Mucosa of descending colon (tissue), 3 donors: ENCODE measurements around the gene SIX3. TPM values are rescaled to one million over a fixed set of nuclear protein-coding genes. Genes with fewer than 3 reads are reported as not detected.

ENCODE experiments used
- ATAC-seq: fragments of 200-7000 bp; cut with Tn5 transposase; one replicate; pipeline ENCODE4 v1.9.1; 2020; ENCODE audit warnings: mild to moderate bottlenecking, moderate library complexity
- DNase-seq, 3 donors: peaks; one replicate each; pipeline ENCODE4 v3.0.0-alpha.2; 2020
- H3K36me3 ChIP-seq: fragments of 200-600 bp; one replicate; pipeline ENCODE4 v1.8.0; 2021; ENCODE audit warnings: low read depth, mild to moderate bottlenecking
- H3K4me1 ChIP-seq: fragments of 200-600 bp; one replicate; pipeline ENCODE4 v1.8.0; 2021; ENCODE audit warnings: low read depth, mild to moderate bottlenecking
- H3K4me3 ChIP-seq: fragments of 200-600 bp; one replicate; pipeline ENCODE4 v1.8.0; 2021; ENCODE audit warnings: mild to moderate bottlenecking
- H3K9me3 ChIP-seq: fragments of 200-600 bp; one replicate; pipeline ENCODE4 v1.8.0; 2021; ENCODE audit warnings: mild to moderate bottlenecking
- CTCF ChIP-seq: fragments of 200-600 bp; IDR thresholded peaks from one replicate; pipeline ENCODE4 v1.8.0; 2022; ENCODE audit warnings: antibody characterized with exemption, mild to moderate bottlenecking
- intact Hi-C, 2 donors: fragments of 100-400 bp; cut with DNase I in 1 of 2; cut with micrococcal nuclease in 1 of 2; formaldehyde crosslinking; loops; one replicate each; pipeline versions ENCODE4 v1.11.0 to v1.11.1; 2022; cut with DNase I, micrococcal nuclease
- total RNA-seq, 3 donors: library from RNA; stranded (reverse); fragmentation: NEBNext Ultra II Directional in 2 of 3; extraction: Animal tissue kit (Norgen Biotek cat#: 25700) in 2 of 3; gene quantifications; one replicate each; pipeline versions ENCODE4 v1.2.1 to v1.2.4, GENCODE V29; 2021 to 2023
- donor health status: DM: no; HTN: no; CAD: no; lungs with moderate emphysema.
- donor health status: DM: no; HTN: no; CAD: no.
- donor health status: DM: no; HTN: yes; CAD: no.

SIX3 gene
- total RNA-seq, 3 donors from 2014 or later, result not detected

DNA sequence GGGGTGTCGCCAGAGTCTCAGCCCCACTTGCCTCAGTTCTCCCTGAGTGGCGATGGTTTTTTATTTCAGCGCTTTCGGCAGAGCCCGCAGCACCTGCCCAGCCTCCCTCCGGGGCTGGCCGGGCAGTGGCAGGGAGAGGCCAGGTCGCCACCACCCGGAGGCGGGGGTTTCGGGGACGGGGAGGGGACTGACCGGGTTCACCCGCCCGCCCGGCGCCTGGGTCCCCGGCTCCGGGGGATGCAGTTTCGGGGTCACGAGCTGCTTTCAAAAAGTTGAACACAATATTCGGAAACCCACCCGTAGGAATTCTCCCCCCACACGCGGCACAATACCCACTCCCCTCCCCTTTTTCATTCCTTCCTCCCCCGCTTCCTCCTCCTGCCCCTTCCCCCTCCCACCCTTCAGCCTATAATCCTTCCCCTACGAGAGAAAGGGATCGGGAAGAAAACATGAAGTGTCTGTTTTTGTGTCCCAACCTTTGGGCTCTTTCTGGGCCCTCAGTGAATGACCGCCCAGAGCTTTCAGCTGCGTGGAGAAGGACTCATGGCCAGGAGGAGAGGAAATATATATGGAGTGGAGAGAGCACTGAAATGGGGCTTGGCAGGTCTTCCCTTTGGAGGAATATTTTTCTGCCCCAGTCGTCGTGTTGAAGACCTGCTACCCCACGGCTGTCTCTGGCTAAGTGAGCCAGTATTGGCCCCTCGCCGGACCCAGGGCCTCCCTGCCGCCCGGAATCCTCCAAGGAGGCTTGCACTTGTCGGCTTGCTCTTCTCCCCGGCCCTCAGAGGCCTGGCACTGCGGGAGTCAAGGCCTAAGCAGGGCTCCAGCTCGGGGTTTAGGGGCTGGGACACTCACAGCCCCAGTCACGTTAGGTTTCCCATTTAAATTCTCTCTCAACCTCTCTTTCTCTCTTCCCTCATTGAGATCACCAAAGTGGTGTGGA, 2.1 kb upstream of the SIX3 start:
- DNase-seq (no peak), ATAC-seq (no peak)
- TF ChIP-seq CTCF, result no peak
- H3K36me3 ChIP-seq, result no peaks in the 10 kb centered on the region
- H3K9me3 ChIP-seq, result no peaks in the 10 kb centered on the region
- H3K4me1 ChIP-seq, result peaks cover 34% of the 10 kb centered on the region
- H3K4me3 ChIP-seq, result no peak overlapping the region
- intact Hi-C loops, result no loop called here

DNA sequence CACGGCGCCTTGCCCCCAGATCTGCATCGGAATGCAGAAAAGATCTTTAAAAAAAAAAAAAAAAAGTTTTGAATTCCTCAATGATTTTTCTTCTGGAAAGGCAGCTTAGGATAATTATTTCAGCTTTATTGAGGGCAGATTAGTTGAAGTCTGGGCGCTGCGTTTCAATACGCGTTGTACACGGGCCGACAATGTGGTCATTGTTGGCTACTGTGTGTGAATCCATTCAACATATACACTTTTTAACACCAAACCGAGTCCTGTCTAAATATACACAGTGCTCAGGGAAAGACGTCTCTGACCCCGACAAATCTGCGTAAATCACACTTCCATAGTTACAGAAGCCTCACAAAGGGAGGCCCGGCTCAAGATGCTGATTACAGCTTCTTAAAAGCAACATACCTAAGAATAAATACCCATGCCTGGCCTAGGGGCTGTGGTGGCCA, 1.4 kb upstream of the SIX3 start:
- TF ChIP-seq CTCF, result no peak
- DNase-seq (no peak), ATAC-seq (no peak)
- no peaks in the 10 kb centered on the region for H3K36me3 ChIP-seq
- H3K9me3 ChIP-seq, result no peaks in the 10 kb centered on the region
- peaks cover 28% of the 10 kb centered on the region for H3K4me1 ChIP-seq
- H3K4me3 ChIP-seq, result no peak overlapping the region
- intact Hi-C loops, result no loop called here

- peaks cover 27% of the 10 kb centered on the region for H3K4me1 ChIP-seq
- H3K36me3 ChIP-seq, result no peaks in the 10 kb centered on the region
- H3K4me3 ChIP-seq, result no peak overlapping the region
- H3K9me3 ChIP-seq, result no peaks in the 10 kb centered on the region
- no peak for ATAC-seq
- no peak for TF ChIP-seq CTCF
- intact Hi-C loops, result no loop called here
- no peak for DNase-seq
These were observed 604 bp upstream of the SIX3 start for GRCh38 chr2:44940732-44941464.

GRCh38 chr2:44942304-44943030, 965 bp downstream of the SIX3 start:
- DNase-seq (no peak), ATAC-seq (no peak)
- no peak for TF ChIP-seq CTCF
- H3K4me1 ChIP-seq, result peaks cover 25% of the 10 kb centered on the region
- H3K9me3 ChIP-seq, result no peaks in the 10 kb centered on the region
- H3K36me3 ChIP-seq, result no peaks in the 10 kb centered on the region
- no peak overlapping the region for H3K4me3 ChIP-seq
- intact Hi-C loops, result no loop called here

- ATAC-seq, result no peak
- H3K9me3 ChIP-seq, result no peaks in the 10 kb centered on the region
- H3K4me3 ChIP-seq, result no peak overlapping the region
- intact Hi-C loops, result no loop called here
- peaks cover 20% of the 10 kb centered on the region for H3K4me1 ChIP-seq
- no peak for TF ChIP-seq CTCF
- H3K36me3 ChIP-seq, result no peaks in the 10 kb centered on the region
- DNase-seq, result no peak
These were observed 1.7 kb downstream of the SIX3 start for GRCh38 chr2:44943031-44943692.
